Measurements from ENCODE around the gene ATOH7.
"Not testable (repeated sequence)": the region's sequence is repeated elsewhere in the genome, so short reads cannot be mapped to it uniquely, and the experiment has no call there.

The ATOH7 gene

DNA sequence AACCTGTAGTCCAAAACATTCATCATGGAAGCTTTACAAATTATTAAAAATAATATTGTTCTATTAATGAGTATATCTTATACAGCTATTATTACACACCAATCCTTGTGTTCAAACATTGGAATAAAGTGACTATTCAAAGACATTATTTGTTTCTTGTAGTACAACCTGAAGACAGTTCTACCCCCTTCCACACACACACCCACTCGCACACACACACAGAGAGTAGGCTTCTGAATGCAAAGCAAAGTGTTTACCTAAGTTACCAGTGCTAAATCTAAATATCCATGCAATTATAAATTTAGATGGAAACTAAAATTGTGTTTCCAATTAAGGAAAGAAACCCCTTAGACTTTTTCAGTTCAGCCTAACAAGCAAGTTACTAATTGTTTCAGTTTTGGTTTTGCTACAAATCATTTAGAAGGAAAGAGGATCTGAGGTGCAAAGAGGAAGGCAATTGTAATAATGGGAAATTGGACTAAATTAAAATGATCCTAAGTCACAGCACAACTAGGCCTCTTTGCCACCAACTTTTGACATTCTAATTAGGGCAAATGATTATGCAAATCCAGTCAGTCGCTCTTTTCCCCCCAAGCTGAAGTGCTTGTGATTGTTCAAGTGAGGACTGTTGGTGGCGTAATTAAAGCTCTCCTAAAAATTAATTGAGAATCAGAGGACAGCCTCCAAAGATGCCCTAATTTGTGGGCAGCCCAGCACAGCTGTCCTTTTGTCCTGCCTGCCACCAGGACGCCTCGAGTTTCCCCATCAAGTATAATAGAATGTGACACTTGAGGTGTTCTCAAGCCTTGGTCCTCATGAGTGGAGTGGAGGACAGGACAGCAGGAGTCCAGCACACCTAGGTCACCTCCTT, 19.9 kb upstream of the ATOH7 start:
- peaks cover 4% of the 10 kb centered on the region for H3K27me3 Mint-ChIP-seq (ENCODE audit: low read depth)
- H3K4me3 Mint-ChIP-seq: no peak overlapping the region
- no peaks in the 10 kb centered on the region for H3K9me3 Mint-ChIP-seq
- TF ChIP-seq, protein P1, sequence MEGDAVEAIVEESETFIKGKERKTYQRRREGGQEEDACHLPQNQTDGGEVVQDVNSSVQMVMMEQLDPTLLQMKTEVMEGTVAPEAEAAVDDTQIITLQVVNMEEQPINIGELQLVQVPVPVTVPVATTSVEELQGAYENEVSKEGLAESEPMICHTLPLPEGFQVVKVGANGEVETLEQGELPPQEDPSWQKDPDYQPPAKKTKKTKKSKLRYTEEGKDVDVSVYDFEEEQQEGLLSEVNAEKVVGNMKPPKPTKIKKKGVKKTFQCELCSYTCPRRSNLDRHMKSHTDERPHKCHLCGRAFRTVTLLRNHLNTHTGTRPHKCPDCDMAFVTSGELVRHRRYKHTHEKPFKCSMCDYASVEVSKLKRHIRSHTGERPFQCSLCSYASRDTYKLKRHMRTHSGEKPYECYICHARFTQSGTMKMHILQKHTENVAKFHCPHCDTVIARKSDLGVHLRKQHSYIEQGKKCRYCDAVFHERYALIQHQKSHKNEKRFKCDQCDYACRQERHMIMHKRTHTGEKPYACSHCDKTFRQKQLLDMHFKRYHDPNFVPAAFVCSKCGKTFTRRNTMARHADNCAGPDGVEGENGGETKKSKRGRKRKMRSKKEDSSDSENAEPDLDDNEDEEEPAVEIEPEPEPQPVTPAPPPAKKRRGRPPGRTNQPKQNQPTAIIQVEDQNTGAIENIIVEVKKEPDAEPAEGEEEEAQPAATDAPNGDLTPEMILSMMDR (IDR thresholded peaks at IDR 0.05; ENCODE audit: unreplicated experiment in 3 of 3): no peak
- H3K36me3 Mint-ChIP-seq (ENCODE audit: low read depth): no peaks in the 10 kb centered on the region
- no peaks in the 10 kb centered on the region for H3K4me1 Mint-ChIP-seq
- H3K27ac Mint-ChIP-seq: peak overlapping the region in 1 of 3 experiments; percentile 43

DNA sequence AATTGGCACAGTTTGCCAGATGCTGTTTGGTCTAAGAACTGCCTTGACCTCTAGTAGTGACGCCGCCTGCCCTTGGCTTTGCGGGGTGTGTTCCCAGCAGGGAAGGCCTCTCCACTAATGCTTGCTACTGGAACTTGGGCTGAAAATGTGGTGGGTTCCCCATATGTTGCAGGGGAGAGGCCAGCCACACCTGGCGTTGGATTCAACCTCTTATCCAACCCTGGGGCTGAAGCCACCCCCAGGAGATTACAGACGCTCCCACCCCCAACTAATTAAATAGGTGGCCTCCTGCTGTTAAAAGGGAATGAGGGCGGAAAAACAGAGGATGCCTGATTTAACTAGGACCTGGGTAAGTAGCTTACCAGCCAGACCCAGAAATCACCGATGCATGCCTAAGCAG, 19.2 kb upstream of the ATOH7 start:
- no peak overlapping the region for H3K4me3 Mint-ChIP-seq
- TF ChIP-seq, protein P1 (IDR thresholded peaks at IDR 0.05; ENCODE audit: unreplicated experiment in 3 of 3): no peak
- H3K27me3 Mint-ChIP-seq (ENCODE audit: low read depth): peaks cover 4% of the 10 kb centered on the region
- H3K27ac Mint-ChIP-seq: peak overlapping the region in 1 of 3 experiments; percentile 17
- no peaks in the 10 kb centered on the region for H3K9me3 Mint-ChIP-seq
- H3K4me1 Mint-ChIP-seq: no peaks in the 10 kb centered on the region
- no peaks in the 10 kb centered on the region for H3K36me3 Mint-ChIP-seq (ENCODE audit: low read depth)

- Mint-ChIP-seq H3K27me3 (ENCODE audit: low read depth) (peaks cover 4% of the 10 kb centered on the region), H3K27ac (no peak overlapping the region), H3K36me3 (ENCODE audit: low read depth) (no peaks in the 10 kb centered on the region), H3K9me3 (no peaks in the 10 kb centered on the region), H3K4me3 (no peak overlapping the region), H3K4me1 (no peaks in the 10 kb centered on the region)
- TF ChIP-seq, protein P1 (IDR thresholded peaks at IDR 0.05; ENCODE audit: unreplicated experiment in 3 of 3): no peak
Measured at GRCh38 chr10:68249297-68249696, 17.4 kb upstream of the ATOH7 start.

DNA sequence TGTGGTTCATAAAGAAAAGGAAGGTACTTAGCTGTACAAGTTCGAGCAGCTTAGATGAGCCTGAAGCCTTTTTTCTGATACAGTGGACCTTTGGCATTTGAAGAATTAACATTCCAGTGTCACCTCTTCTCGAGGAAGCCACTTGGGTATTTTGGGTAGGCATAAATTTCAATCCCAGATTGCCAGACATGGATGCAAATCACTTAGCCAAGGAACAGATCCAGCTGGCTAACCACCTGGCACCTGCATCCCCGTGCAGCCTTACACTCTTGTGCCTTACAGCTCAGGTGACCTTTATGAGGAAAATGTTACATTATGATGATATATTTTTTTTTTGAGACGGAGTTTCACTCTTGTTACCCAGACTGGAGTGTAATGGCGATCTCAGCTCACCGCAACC, 16.0 kb upstream of the ATOH7 start:
- no peaks in the 10 kb centered on the region for H3K4me1 Mint-ChIP-seq
- peaks cover 8% of the 10 kb centered on the region for H3K27me3 Mint-ChIP-seq (ENCODE audit: low read depth)
- no peaks in the 10 kb centered on the region for H3K36me3 Mint-ChIP-seq (ENCODE audit: low read depth)
- H3K27ac Mint-ChIP-seq: no peak overlapping the region
- TF ChIP-seq, protein P1 (IDR thresholded peaks at IDR 0.05; ENCODE audit: unreplicated experiment in 3 of 3): no peak
- no peak overlapping the region for H3K4me3 Mint-ChIP-seq
- no peaks in the 10 kb centered on the region for H3K9me3 Mint-ChIP-seq

DNA sequence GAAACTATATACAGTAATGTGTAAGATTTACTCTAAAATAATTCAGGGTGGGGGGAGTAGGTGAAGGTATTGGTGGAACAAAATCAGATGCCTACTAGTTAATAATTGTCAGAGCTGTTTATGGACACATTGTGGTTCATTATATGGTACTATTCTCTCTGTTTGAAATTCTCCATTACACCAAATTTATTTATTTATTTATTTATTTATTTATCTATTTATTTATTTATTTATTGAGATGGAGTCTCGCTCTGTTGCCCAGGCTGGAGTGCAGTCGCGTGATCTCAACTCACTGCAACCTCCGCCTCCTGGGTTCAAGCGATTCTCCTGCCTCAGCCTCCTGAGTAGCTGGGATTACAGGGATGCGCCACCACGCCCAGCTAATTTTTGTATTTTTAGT, 14.5 kb upstream of the ATOH7 start:
- not testable (repeated sequence) for H3K27ac Mint-ChIP-seq; H3K36me3 Mint-ChIP-seq (ENCODE audit: low read depth); H3K4me3 Mint-ChIP-seq; H3K9me3 Mint-ChIP-seq; H3K4me1 Mint-ChIP-seq
- H3K27me3 Mint-ChIP-seq (ENCODE audit: low read depth): peaks cover 10% of the 10 kb centered on the region

DNA sequence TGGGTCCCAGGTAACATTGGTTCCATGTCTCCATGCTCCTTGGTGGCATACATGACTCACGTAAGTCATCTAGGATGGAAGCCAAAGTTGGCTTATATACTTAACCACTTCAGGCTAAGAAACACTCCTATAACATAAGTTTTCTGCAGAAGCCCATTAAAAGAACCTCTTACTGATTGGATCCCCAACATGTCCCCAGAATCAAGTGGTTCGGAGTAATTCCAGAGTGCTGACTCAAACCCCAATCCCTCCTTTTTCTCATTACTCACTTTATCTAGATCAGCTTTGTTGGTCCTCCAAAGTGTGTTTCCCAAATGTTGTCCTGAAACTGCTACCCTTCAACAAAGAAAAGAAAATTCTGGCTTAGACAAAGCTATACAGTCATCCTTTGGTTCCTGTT, 10.1 kb upstream of the ATOH7 start:
- Mint-ChIP-seq H3K27me3 (ENCODE audit: low read depth) (peaks cover 8% of the 10 kb centered on the region), H3K27ac (no peak overlapping the region), H3K9me3 (no peaks in the 10 kb centered on the region), H3K4me1 (no peaks in the 10 kb centered on the region), H3K4me3 (no peak overlapping the region), H3K36me3 (ENCODE audit: low read depth) (no peaks in the 10 kb centered on the region)
- TF ChIP-seq, protein P1 (IDR thresholded peaks at IDR 0.05; ENCODE audit: unreplicated experiment in 3 of 3): no peak
